SK-N-SH treated with all-trans-retinoic acid at 6 μM for 48 hours (cell line): ENCODE measurements around the gene COL4A2.

Experiments
- ARNTL ChIP-seq: fragments of 450-650 bp; formaldehyde crosslinking; IDR thresholded peaks from 2 replicates; pipeline ENCODE4 v1.5.0; 2020; ENCODE audit warnings: low read depth, mild to moderate bottlenecking, moderate library complexity, borderline replicate concordance
- CSRNP3 ChIP-seq: fragments of 250-450 bp; sonication (Bioruptor Pico); IDR thresholded peaks from 2 replicates; pipeline ENCODE4 v1.5.1; 2021; ENCODE audit warnings: mild to moderate bottlenecking, moderate library complexity
- GLIS3 ChIP-seq: fragments of 250-450 bp; sonication (Bioruptor Pico); IDR thresholded peaks from 2 replicates; pipeline ENCODE4 v1.5.0; 2020; ENCODE audit warnings: mild to moderate bottlenecking, moderate library complexity
- POU6F1 ChIP-seq: fragments of 250-450 bp; sonication (Bioruptor Pico); IDR thresholded peaks from 2 replicates; pipeline ENCODE4 v1.8.0; 2021; ENCODE audit warnings: low read depth, mild to moderate bottlenecking, moderate library complexity, borderline replicate concordance
- RARB ChIP-seq: fragments of 250-450 bp; sonication (Bioruptor Pico); IDR thresholded peaks from 2 replicates; pipeline ENCODE4 v1.8.0; 2021; ENCODE audit warnings: mild to moderate bottlenecking, moderate library complexity
- SNAI2 ChIP-seq: fragments of 250-450 bp; sonication (Bioruptor Pico); IDR thresholded peaks from 2 replicates; pipeline ENCODE4 v1.5.0; 2020; ENCODE audit warnings: mild to moderate bottlenecking, moderate library complexity
- TOX ChIP-seq: fragments of 250-450 bp; sonication (Bioruptor Pico); IDR thresholded peaks from 2 replicates; pipeline ENCODE4 v1.8.0; 2021; ENCODE audit warnings: mild to moderate bottlenecking, moderate library complexity, borderline replicate concordance
- TSHZ2 ChIP-seq: fragments of 250-450 bp; sonication (Bioruptor Pico); IDR thresholded peaks from 2 replicates; pipeline ENCODE4 v1.5.0; 2020; ENCODE audit warnings: mild to moderate bottlenecking, moderate library complexity
- ZC3H10 ChIP-seq: fragments of 250-450 bp; sonication (Bioruptor Pico); IDR thresholded peaks from 2 replicates; pipeline ENCODE4 v1.5.1; 2021; ENCODE audit warnings: mild to moderate bottlenecking, moderate library complexity
- ZFP3 ChIP-seq: fragments of 250-450 bp; sonication (Bioruptor Pico); IDR thresholded peaks from 2 replicates; pipeline ENCODE4 v1.5.0; 2020; ENCODE audit warnings: mild to moderate bottlenecking, moderate library complexity
- ZFP30 ChIP-seq: fragments of 450-650 bp; formaldehyde crosslinking; IDR thresholded peaks from 2 replicates; pipeline ENCODE4 v1.5.0; 2022; ENCODE audit warnings: mild to moderate bottlenecking, moderate library complexity
- ZNF565 ChIP-seq: fragments of 450-650 bp; formaldehyde crosslinking; conservative IDR thresholded peaks from 2 replicates; pipeline ENCODE4 v1.5.0; 2020; ENCODE audit warnings: low read depth, mild to moderate bottlenecking, moderate library complexity
- ZNF8 ChIP-seq: fragments of 450-650 bp; formaldehyde crosslinking; IDR thresholded peaks from 2 replicates; pipeline ENCODE4 v1.5.0; 2020; ENCODE audit warnings: mild to moderate bottlenecking, moderate library complexity
- TF ChIP-seq, protein P1 (sequence below): fragments of 250-450 bp; sonication (Bioruptor Pico); IDR thresholded peaks from 2 replicates; pipeline ENCODE4 v1.8.0; 2020; ENCODE audit warnings: mild to moderate bottlenecking, moderate library complexity, borderline replicate concordance

DNA sequence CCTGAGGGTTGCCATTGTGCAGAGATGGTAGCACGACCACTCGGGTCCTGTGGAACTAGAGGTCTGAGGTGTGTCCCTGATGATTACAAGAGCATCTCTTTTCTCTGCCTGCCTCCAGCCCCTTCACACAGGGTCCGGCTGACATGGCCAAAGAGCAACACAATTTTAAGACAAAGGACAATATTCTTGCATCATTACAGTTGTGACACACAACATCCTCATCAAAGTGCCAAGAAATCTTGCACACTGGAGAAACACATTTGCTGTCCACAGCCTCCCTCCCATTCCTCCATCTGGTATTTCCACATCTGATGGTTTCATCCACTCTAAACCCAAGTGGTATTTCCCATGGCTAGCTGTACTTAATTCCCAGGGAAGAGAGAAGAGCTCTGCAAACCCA lies 12.9 kb upstream of the COL4A2 start:
- no peak for TF ChIP-seq GLIS3 (CRISPR knock-in tag)
- TF ChIP-seq POU6F1 (CRISPR knock-in tag), result no peak
- no peak for TF ChIP-seq SNAI2 (CRISPR knock-in tag)
- no peak for TF ChIP-seq ARNTL (CRISPR knock-in tag)
- no peak for TF ChIP-seq ZFP30 (CRISPR knock-in tag)
- no peak for TF ChIP-seq ZC3H10 (CRISPR knock-in tag)
- no peak for TF ChIP-seq ZNF8 (CRISPR knock-in tag)
- no peak for TF ChIP-seq TSHZ2 (CRISPR knock-in tag)
- TF ChIP-seq, protein P1, sequence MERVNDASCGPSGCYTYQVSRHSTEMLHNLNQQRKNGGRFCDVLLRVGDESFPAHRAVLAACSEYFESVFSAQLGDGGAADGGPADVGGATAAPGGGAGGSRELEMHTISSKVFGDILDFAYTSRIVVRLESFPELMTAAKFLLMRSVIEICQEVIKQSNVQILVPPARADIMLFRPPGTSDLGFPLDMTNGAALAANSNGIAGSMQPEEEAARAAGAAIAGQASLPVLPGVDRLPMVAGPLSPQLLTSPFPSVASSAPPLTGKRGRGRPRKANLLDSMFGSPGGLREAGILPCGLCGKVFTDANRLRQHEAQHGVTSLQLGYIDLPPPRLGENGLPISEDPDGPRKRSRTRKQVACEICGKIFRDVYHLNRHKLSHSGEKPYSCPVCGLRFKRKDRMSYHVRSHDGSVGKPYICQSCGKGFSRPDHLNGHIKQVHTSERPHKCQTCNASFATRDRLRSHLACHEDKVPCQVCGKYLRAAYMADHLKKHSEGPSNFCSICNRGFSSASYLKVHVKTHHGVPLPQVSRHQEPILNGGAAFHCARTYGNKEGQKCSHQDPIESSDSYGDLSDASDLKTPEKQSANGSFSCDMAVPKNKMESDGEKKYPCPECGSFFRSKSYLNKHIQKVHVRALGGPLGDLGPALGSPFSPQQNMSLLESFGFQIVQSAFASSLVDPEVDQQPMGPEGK, result no peak
- TF ChIP-seq CSRNP3 (CRISPR knock-in tag), result no peak
- TF ChIP-seq RARB (CRISPR knock-in tag), result no peak
- no peak for TF ChIP-seq TOX (CRISPR knock-in tag)
- no peak for TF ChIP-seq ZFP3
- no peak for TF ChIP-seq ZNF565 (CRISPR knock-in tag)
